Measurements from ENCODE around the gene SLC15A4.

Gene SLC15A4

DNA sequence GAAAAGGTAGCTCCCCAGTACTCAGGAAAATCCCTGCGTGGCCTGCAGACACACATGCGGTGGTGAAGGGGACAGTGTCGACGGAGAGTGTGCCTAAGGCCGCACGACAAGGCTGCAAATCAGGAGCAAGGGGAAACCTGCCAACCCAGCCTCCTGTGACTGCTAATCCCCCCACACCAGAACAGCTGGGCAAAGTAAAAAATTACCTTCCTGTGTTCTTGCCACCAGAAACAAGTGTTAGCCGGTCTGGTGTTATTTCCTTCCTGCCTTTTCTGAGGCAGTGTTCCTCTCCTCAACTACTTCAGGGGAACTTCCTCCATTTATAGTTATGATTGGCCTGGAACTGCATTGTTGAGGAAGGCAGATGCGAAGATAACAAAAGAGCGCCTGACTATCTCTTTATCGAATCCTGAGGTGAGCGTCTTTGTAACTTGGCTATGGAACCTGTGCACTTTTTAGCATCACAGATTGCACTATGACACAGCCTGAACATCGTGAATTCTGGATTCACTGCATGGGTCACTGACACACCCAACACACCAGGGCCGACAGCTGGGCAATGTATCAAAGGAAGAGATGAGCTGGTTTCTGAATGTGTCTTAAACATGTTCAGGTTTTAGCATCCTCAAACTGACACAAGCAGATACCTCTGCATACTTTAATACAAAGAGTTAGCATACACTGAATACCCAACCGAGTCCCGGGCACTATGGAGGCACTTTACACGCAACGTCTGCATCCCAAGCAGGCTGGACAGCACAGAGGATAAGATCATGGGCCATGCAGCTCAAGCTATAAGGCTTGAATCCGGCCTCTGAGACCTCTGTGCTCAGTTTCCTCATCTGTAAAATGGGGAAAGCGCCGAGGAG lies 28.9 kb downstream of the SLC15A4 start:
- no peak for DNase-seq (ENCODE audit: low spot score)
- no peak for FAIRE-seq

DNA sequence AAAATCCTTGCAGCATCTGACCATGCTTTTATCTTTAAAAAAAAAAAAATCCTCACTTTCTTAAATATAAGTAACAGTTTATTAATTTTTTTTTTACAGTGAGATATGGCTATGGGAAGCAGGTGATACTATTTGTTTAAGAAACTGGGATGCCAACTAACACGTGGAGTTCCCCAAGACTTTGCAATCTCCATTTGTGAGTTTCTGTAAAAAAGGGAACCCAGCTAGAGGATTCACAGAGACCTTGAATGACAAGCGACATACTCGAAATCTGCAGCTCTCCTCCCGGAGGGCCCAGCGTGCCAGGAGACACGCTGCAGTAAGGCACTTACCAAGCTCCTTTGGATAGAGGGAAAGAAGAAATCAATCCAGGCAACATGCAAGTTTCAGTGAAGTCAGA lies 30.1 kb downstream of the SLC15A4 start:
- FAIRE-seq: no peak

GRCh38 chr12:128792881-128793280 lies 30.9 kb downstream of the SLC15A4 start:
- no peak for FAIRE-seq
- no peak for DNase-seq (ENCODE audit: low spot score)

More for the DNA sequence above, 30.1 kb downstream of the SLC15A4 start:
- no peak for DNase-seq (ENCODE audit: low spot score)

GRCh38 chr12:128792398-128792797 lies 31.4 kb downstream of the SLC15A4 start:
- no peak for FAIRE-seq
- no peak for DNase-seq (ENCODE audit: low spot score)

GRCh38 chr12:128791395-128792322 lies 32.1 kb downstream of the SLC15A4 start:
- FAIRE-seq: no peak
- no peak for DNase-seq (ENCODE audit: low spot score)

- DNase-seq (ENCODE audit: low spot score) (no peak), FAIRE-seq (no peak)
These were observed 32.9 kb downstream of the SLC15A4 start for GRCh38 chr12:128790653-128791373.

DNA sequence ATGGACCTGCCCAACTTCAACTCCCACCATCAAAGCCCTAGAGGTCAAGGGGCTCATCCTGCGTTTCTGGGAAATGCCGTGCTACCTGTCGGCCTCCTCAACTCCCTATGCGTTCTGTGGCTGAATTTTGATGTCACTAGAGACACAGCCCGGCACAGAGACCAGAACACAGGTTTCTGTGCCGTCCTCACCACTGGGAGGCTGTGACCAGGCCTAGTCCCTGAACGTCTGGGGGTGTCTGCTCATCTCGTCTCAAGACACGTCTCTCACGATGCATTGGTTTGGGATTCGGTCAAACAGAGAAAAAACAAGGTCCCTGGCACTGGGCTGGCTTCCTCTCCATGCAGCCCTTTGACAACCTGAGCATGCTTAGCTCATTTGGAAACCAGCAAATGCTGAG lies 33.5 kb downstream of the SLC15A4 start:
- FAIRE-seq (no peak), DNase-seq (ENCODE audit: low spot score) (no peak)

- FAIRE-seq: no peak
- DNase-seq (ENCODE audit: low spot score): no peak
These were observed 34.3 kb downstream of the SLC15A4 start for GRCh38 chr12:128789356-128789929.

DNA sequence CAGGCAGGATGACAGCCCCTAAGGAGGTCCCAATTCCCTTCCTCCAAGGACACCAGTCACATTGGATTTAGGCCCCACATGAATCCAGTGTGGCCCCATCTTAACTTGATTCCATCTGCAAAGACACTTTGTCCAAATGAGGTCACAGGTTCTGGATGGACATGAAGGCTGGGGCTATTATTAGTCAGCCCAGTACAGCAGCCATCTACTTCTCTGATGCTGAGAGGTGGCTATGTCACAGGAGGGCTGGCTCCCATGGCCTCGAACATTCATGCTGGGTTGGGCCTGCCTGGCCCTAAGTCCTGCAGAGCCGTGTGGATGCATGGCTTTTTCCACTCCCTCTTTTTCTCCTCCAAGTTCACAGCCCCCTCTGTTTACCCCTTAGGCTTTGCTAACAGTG lies 35.9 kb downstream of the SLC15A4 start:
- DNase-seq (ENCODE audit: low spot score): no peak
- FAIRE-seq: no peak

GRCh38 chr12:128786741-128787391 lies 36.9 kb downstream of the SLC15A4 start:
- no peak for DNase-seq (ENCODE audit: low spot score)
- no peak for FAIRE-seq

DNA sequence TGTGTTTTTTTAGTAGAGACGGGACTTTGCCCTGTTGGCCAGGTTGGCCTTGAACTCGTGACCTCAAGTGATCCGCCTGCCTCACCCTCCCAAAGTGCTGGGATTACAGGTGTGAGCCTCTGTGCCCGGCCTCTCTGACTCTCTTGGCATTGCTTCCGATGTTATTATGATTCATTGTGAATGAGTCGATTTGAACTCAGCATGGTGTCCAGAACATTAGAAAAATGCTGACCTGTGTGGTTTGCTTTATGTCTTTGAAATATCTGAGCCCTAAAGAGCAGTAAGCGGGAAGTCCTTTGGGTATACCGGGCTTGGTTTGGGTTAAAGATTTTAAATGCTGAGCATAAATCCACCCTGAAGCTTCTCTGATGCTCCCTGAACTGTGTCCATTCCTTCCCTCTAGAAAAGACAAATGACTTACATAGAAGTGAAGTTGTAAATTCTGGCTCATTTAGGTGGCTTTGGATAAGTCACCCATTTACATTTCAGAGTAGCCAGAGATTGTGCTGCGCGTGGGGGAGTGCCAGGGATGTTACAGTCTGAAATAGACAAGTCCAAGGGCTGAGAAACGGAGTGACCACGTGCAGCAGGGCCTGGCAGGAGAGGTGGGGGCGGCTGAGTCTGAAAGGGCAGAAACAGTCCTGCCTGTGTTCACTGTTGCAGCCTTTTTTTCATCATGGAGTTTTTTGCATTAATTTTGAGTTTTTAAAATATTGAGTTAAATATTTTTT lies 39.6 kb downstream of the SLC15A4 start:
- FAIRE-seq: no peak

GRCh38 chr12:128783129-128783574 lies 40.6 kb downstream of the SLC15A4 start:
- no peak for FAIRE-seq

More for the DNA sequence above, 39.6 kb downstream of the SLC15A4 start:
- no peak for DNase-seq (ENCODE audit: low spot score)

DNA sequence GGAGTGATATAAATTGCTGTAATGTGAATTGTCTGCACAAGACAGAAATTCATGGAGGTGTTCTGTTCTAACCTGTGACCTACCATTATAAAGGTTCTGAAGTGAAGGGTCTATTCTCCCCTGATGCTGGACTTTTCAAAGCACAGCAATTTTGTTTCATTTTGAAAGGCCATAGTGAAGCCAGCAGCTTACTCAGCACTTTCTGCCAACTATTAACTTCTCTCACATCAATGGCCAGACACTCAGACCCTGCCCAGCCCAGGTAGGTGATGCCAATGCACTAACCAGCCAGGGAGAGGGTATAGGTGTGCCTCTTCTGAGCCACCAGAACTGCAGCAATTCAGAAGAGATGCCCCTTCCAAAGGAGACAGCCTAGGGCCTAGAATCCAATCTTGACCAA lies 43.9 kb downstream of the SLC15A4 start:
- no peak for DNase-seq (ENCODE audit: low spot score)

More at GRCh38 chr12:128783129-128783574, 40.6 kb downstream of the SLC15A4 start:
- peak; percentile 32 for DNase-seq (ENCODE audit: low spot score)

GRCh38 chr12:128772249-128772648 lies 51.5 kb downstream of the SLC15A4 start:
- FAIRE-seq (no peak), DNase-seq (ENCODE audit: low spot score) (no peak)

More for the DNA sequence above, 43.9 kb downstream of the SLC15A4 start:
- FAIRE-seq: no peak

DNA sequence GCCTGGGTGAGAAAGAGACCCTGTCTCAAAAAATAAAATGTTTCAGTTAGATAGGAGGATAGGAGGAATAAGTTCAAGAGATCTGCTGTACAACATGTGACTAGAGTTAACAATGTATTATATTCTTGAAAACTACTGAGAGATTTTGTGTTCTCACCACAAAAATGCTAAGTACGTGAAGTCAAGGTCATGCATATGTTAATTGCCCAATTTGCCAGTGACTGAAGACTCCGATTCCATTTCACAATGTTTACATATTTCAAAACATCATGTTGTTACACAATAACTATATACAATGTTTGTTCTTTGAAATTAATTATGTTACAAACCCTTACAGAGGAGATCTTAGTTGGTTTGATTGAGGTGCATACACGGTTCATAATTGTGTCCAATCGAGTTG lies 52.1 kb downstream of the SLC15A4 start:
- no peak for DNase-seq (ENCODE audit: low spot score)
- no peak for FAIRE-seq

- no peak for FAIRE-seq
These were observed 56.2 kb downstream of the SLC15A4 start for GRCh38 chr12:128767518-128767917.

DNA sequence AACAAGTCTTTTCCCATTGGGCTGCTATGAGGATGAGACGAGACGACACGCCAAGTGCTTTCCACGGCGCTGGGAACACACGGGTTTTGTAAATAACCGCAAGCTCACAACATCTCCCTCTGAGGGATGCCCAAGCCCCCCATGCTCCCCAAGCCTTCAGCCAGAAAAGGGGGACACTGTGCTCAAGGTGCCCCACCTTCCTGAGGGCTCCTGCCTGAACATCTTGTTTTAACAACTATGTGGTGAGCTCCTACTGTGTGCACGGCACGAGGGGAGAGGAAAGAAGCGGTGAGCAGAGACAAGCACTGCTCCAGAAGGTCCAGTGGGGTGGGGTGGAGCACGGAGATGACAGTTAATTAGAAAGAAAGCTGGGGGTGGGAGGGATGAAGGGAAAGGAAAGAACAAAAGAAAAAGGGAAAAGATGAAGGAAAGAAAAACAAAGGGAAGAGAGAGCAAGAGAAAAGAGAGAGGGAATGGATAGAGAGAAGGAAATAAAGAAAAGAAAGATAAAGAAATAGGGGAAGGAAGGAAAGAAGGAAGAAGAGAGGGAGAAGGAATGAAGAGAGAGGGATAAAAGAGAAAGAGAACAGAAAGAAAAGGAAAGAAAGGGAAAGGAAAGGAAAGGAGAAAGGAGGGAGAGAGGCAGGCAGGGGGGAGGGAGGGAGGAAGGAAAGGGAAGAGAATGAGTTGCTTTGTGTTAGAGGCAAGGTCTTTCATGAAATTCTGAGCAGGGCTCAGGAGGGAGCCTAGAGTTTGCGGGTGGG lies 56.8 kb downstream of the SLC15A4 start:
- FAIRE-seq (no peak), DNase-seq (ENCODE audit: low spot score) (no peak)

More at GRCh38 chr12:128767518-128767917, 56.2 kb downstream of the SLC15A4 start:
- no peak for DNase-seq (ENCODE audit: low spot score)

GRCh38 chr12:128763395-128763794 lies 60.4 kb downstream of the SLC15A4 start:
- no peak for DNase-seq (ENCODE audit: low spot score)
- FAIRE-seq: no peak

DNA sequence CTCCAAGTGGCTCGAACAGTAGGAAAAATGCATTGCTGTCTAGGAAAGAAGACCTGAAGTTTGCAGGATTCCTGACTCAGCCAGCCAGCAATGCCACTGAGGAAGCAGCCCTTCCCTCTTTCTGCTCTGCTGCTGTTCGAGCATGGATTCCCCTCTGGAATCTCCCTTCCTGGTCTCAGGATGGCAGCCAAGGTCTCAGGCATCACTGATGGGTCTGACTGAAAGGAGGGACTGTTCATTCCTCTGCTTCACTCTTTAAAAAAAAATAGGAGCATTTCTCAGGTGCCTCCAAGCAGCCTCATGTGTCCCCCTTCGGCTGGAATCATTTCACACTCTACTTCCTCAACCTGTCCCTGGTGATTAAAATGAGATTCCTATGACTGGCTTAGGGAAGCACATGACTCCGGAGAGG lies 62.4 kb downstream of the SLC15A4 start:
- no peak for FAIRE-seq
- no peak for DNase-seq (ENCODE audit: low spot score)

All from urothelium cell line (cell line).